K562 (cell line): ENCODE data around the gene NTRK3. TPM values are rescaled to one million over a fixed set of nuclear protein-coding genes. Genes with fewer than 3 reads are reported as not detected.

Experiments
- ATAC-seq: fragments of 200-7000 bp; cut with Tn5 transposase; 3 replicates; pipeline ENCODE4 v1.9.1; 2020; ENCODE audit warnings: moderate library complexity
- BruUV-seq: library from RNA; stranded (reverse); fragments of 400-500 nt; replicated peaks from 2 replicates; lab custom pipeline; 2021; lab: Mats Ljungman, UMichigan
- CTCF ChIA-PET: fragments of 300-600 bp; formaldehyde crosslinking; extraction: SDS; loops from one replicate; lab custom pipeline; 2021; ENCODE audit warnings: low intra/inter-chr PET ratio; lab: Yijun Ruan, JAX
- POLR2A ChIA-PET: fragments of 300-600, 350-650 bp; sonication (Branson Sonifier 250); formaldehyde crosslinking; extraction: SDS; loops from one replicate; lab custom pipeline; 2021; ENCODE audit warnings: antibody characterized with exemption, inconsistent platforms; lab: Yijun Ruan, JAX
- DNase-seq, 4 experiments: peaks; one replicate each; pipeline versions ENCODE4 v3.0.0 to v3.0.0-alpha.2; 2011 to 2018; ENCODE audit warnings: low spot score in 3 of 4, mixed read lengths in 3 of 4; ENCODE audit errors: extremely low read depth in 1 of 4
- FAIRE-seq: peaks from 2 replicates; lab custom pipeline; 2011; peaks lifted over from hg19 to GRCh38; lab: Jason Lieb, UNC
- H2AFZ ChIP-seq: 2 replicates; pipeline ENCODE4 v1.6.0; 2011; ENCODE audit warnings: low read depth, low read length, control low read depth, inconsistent platforms
- H3K27ac ChIP-seq: fragments of 200-600 bp; 3 replicates; pipeline ENCODE4 v1.8.0; 2011; ENCODE audit warnings: low read depth, mild to moderate bottlenecking, control low read depth, inconsistent platforms, low read length, moderate library complexity, mixed read lengths; ENCODE audit errors: extremely low read depth
- H3K27me3 ChIP-seq, 2 experiments: fragments of 300-600 bp in 1 of 2; 2 replicates in 1 of 2; 3 replicates in 1 of 2; pipeline versions ENCODE4 v1.6.0 to v1.8.0; 2011; ENCODE audit warnings: inconsistent platforms in 2 of 2, low read length in 2 of 2, mild to moderate bottlenecking in 1 of 2, mixed read lengths in 1 of 2, moderate library complexity in 1 of 2; ENCODE audit not compliant: control insufficient read depth in 2 of 2, insufficient read depth in 2 of 2
- H3K36me3 ChIP-seq: fragments of 300-600 bp; 3 replicates; pipeline ENCODE4 v1.8.0; 2011; ENCODE audit warnings: mild to moderate bottlenecking, low read length, inconsistent platforms; ENCODE audit not compliant: control insufficient read depth, insufficient read depth
- H3K4me1 ChIP-seq, 2 experiments: fragments of 200-600 bp in 1 of 2; replicated peaks in 1 of 2; 2 replicates in 1 of 2; 3 replicates in 1 of 2; pipeline versions ENCODE4 v1.5.1 to v1.8.0; 2011; ENCODE audit warnings: inconsistent platforms in 2 of 2, low read length in 2 of 2, mild to moderate bottlenecking in 1 of 2, mixed read lengths in 1 of 2, moderate library complexity in 1 of 2; ENCODE audit not compliant: control insufficient read depth in 2 of 2, insufficient read depth in 2 of 2
- H3K4me2 ChIP-seq: 2 replicates; pipeline ENCODE4 v1.6.1; 2011; ENCODE audit warnings: low read length, control low read depth, inconsistent platforms, mixed read lengths; ENCODE audit not compliant: insufficient read depth
- H3K4me3 ChIP-seq: fragments of 200-600 bp; sonication (generic), shearing (Covaris generic); 2 replicates; pipeline ENCODE4 v1.5.1; 2016; ENCODE audit warnings: control low read depth, inconsistent platforms
- H3K79me2 ChIP-seq: fragments of 200-600 bp; 3 replicates; pipeline ENCODE4 v1.8.0; 2011; ENCODE audit warnings: low read length, inconsistent platforms; ENCODE audit not compliant: control insufficient read depth, insufficient read depth
- H3K9ac ChIP-seq, 2 experiments: 2 replicates each; pipeline versions ENCODE4 v1.6.0 to v1.6.1; 2011; ENCODE audit warnings: low read depth in 2 of 2, low read length in 2 of 2, control low read depth in 1 of 2, inconsistent platforms in 1 of 2, mild to moderate bottlenecking in 1 of 2, mixed read lengths in 1 of 2; ENCODE audit not compliant: insufficient read depth in 1 of 2
- H3K9me1 ChIP-seq: one replicate; pipeline ENCODE4 v1.6.0; 2011; ENCODE audit warnings: inconsistent platforms, mild to moderate bottlenecking, low read length, moderate library complexity; ENCODE audit not compliant: control insufficient read depth, insufficient read depth
- H3K9me3 ChIP-seq: replicated peaks from 2 replicates; pipeline ENCODE4 v1.5.1; 2011; ENCODE audit warnings: low read depth, low read length, inconsistent platforms; ENCODE audit not compliant: control insufficient read depth, insufficient read depth
- H4K20me1 ChIP-seq: replicated peaks from 2 replicates; pipeline ENCODE4 v1.6.1; 2011; ENCODE audit warnings: low read length, inconsistent platforms, mixed read lengths; ENCODE audit not compliant: control insufficient read depth, insufficient read depth
- CREB1 ChIP-seq, 2 experiments: sonication (generic) in 1 of 2; formaldehyde crosslinking in 1 of 2; IDR thresholded peaks; 2 replicates each; pipeline versions ENCODE4 v1.6.1 to v1.8.0; 2012 to 2022; ENCODE audit warnings: inconsistent platforms in 1 of 2, mild to moderate bottlenecking in 1 of 2, missing genetic modification reagents in 1 of 2, moderate library complexity in 1 of 2
- HBP1 ChIP-seq: fragments of 450-650 bp; formaldehyde crosslinking; IDR thresholded peaks from 2 replicates; pipeline ENCODE4 v1.4.0; 2022; ENCODE audit warnings: missing genetic modification characterization
- MAZ ChIP-seq, 2 experiments: fragments of 450-650 bp in 1 of 2; sonication (generic) in 1 of 2; formaldehyde crosslinking; IDR thresholded peaks in 1 of 2; conservative IDR thresholded peaks in 1 of 2; 2 replicates each; pipeline versions ENCODE4 v1.4.0 to v1.5.0; 2020; ENCODE audit warnings: mild to moderate bottlenecking in 1 of 2, missing genetic modification reagents in 1 of 2
- MBD2 ChIP-seq: sonication (generic); IDR thresholded peaks from 2 replicates; pipeline ENCODE4 v1.6.1; 2016; ENCODE audit warnings: low read depth, borderline replicate concordance
- PURB ChIP-seq: sonication (generic); formaldehyde crosslinking; IDR thresholded peaks from 2 replicates; pipeline ENCODE4 v1.9.0; 2021; ENCODE audit warnings: low read depth, mild to moderate bottlenecking, missing genetic modification reagents
- RUNX1 ChIP-seq: sonication (generic); IDR thresholded peaks from 2 replicates; pipeline ENCODE4 v1.6.1; 2016; ENCODE audit warnings: antibody characterized with exemption, low read depth
- SRSF9 ChIP-seq: fragments of 200-400 bp; formaldehyde crosslinking; IDR thresholded peaks from 2 replicates; pipeline ENCODE4 v1.6.1; 2017; ENCODE audit warnings: low read depth, low read length, borderline replicate concordance
- ZBTB2 ChIP-seq: fragments of 450-650 bp; IDR thresholded peaks from 2 replicates; pipeline ENCODE4 v1.6.1; 2016; ENCODE audit warnings: antibody characterized with exemption
- ZNF124 ChIP-seq: sonication (generic); formaldehyde crosslinking; IDR thresholded peaks from 2 replicates; pipeline ENCODE4 v1.8.1; 2022; ENCODE audit warnings: missing genetic modification reagents
- ZNF184 ChIP-seq: sonication (generic); formaldehyde crosslinking; IDR thresholded peaks from 2 replicates; pipeline ENCODE4 v1.5.0; 2020; ENCODE audit warnings: missing genetic modification reagents
- ZNF445 ChIP-seq: fragments of 250-450 bp; sonication (Bioruptor Pico); IDR thresholded peaks from 2 replicates; pipeline ENCODE4 v1.4.0; 2020; ENCODE audit warnings: low read depth, mild to moderate bottlenecking, moderate library complexity
- ZNF586 ChIP-seq: fragments of 450-650 bp; formaldehyde crosslinking; conservative IDR thresholded peaks from 2 replicates; pipeline ENCODE4 v1.4.0; 2020; ENCODE audit warnings: mild to moderate bottlenecking, moderate library complexity
- WGBS: fragments of 100-300 bp; shearing (Covaris generic); methylation state at CpG from one replicate; pipeline ENCODE4 v1.1.6; 2016; ENCODE audit warnings: low coverage, mixed read lengths; ENCODE audit not compliant: insufficient coverage; ENCODE audit errors: missing lambda C conversion rate; 5-methylcytosine and 5-hydroxymethylcytosine counted together
- in situ Hi-C: fragments of 300-500 bp; cut with MboI; formaldehyde crosslinking; loops from 4 replicates; pipeline ENCODE4 v1.15.0; 2018; ENCODE audit warnings: inconsistent platforms, mixed read lengths
- intact Hi-C: fragments of 100-400 bp; cut with micrococcal nuclease; formaldehyde crosslinking; loops from 2 replicates; pipeline ENCODE4 v1.14.2; 2022
- polyA plus RNA-seq, 8 experiments: library from polyadenylated mRNA; depleted of rRNA in 4 of 8; stranded (reverse) in 5 of 8; unstranded in 3 of 8; fragments of >200 nt; fragmentation: Nextera tagmentation in 2 of 8; fragmentation: Illumina TruSeq in 1 of 8; extraction: Ambion mirVana in 2 of 8; extraction: Trizol in 1 of 8; gene quantifications; 2 replicates each; pipeline versions ENCODE4 v1.2.1 to v1.2.3, GENCODE V29; 2011 to 2014; ENCODE audit warnings: inconsistent platforms in 1 of 8, missing spikeins in 1 of 8
- total RNA-seq, 7 experiments: library from RNA; depleted of rRNA in 6 of 7; stranded (reverse); fragments of >200 nt in 6 of 7; fragmentation: Illumina TruSeq in 2 of 7; extraction: Trizol in 2 of 7; gene quantifications; 2 replicates each; pipeline versions ENCODE4 v1.2.1 to v1.2.3, GENCODE V29; 2011 to 2021; ENCODE audit warnings: low replicate concordance in 1 of 7
- TF ChIP-seq, protein P1 (sequence below), 3 experiments: IDR thresholded peaks in 2 of 3; conservative IDR thresholded peaks in 1 of 3; 2 replicates each; pipeline ENCODE4 v1.5.1; 2011 to 2012; ENCODE audit warnings: low read length in 3 of 3, mild to moderate bottlenecking in 3 of 3, control low read depth in 2 of 3, improper control_type of control experiment in 1 of 3, inconsistent platforms in 1 of 3, low read depth in 1 of 3, mixed read lengths in 1 of 3, moderate library complexity in 1 of 3; ENCODE audit not compliant: insufficient read depth in 2 of 3

NTRK3 gene
- total and polyA plus RNA-seq, 9 of the 15 experiments (the other 6 are each of a cell fraction or from before 2014, with no cell fraction given) = 0.11 to 0.13 TPM; not detected in 7

DNA sequence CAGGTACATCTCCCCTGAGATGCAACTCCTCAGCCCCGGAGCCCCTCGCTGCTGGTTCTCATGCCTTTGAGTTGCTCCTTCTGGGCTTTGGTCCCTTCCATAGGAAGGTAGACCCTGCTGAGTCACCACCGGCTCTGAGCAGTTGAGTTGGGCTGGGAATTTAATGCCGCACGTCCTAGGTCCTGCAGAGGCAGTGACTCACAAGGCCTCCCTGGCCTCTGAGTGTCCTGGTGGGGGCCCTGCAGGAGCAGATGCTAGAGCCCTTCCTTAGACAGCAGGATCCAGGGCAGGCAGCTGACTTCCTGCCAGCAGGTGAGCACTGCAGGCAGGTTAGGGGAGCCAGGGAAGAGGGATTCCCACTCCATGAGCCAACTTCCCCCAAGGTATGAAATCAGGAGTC is 5.5 kb upstream of the NTRK3 start (continued):
- TF ChIP-seq ZNF445 (CRISPR knock-in tag) = no peak
- no peak for TF ChIP-seq RUNX1
- TF ChIP-seq MBD2 = no peak
- TF ChIP-seq ZNF184 = no peak
- no peak for TF ChIP-seq HBP1 (CRISPR knock-in tag)
- TF ChIP-seq ZBTB2 = no peak
- no peak for TF ChIP-seq CREB1 (IDR thresholded peaks at IDR 0.05)
- no peak for TF ChIP-seq CREB1 (CRISPR knock-in tag; IDR thresholded peaks at IDR 0.05)
- TF ChIP-seq, all 486 proteins: peak for 0

- in situ Hi-C loops = no loop called here
- no peak overlapping the region for H3K27ac ChIP-seq
- H3K4me2 ChIP-seq = no peak overlapping the region
- H3K9me1 ChIP-seq = no peaks in the 10 kb centered on the region
- no peak overlapping the region for H3K9ac ChIP-seq
- WGBS = 1% methylated on average over 9 of the region's 17 CpGs
- H3K4me1 ChIP-seq = no peaks in the 10 kb centered on the region; a peak in 1 of 5 replicates
- H2AFZ ChIP-seq = no peak overlapping the region
- no peak for FAIRE-seq
- BruUV-seq = no TSS peak
- H3K4me3 ChIP-seq = no peak overlapping the region
- peaks cover 2 to 29% of the 10 kb centered on the region in 2 experiments; a peak in 2 of 5 replicates for H3K27me3 ChIP-seq
- ChIA-PET POLR2A (no interaction called here), CTCF (no interaction called here)
- no peaks in the 10 kb centered on the region for H3K9me3 ChIP-seq
- H3K79me2 ChIP-seq = no peaks in the 10 kb centered on the region
- ATAC-seq = peak; percentile 75
- intact Hi-C loops = no loop called here
- 0 out of 2 replicates have a peak, but pooled peaks cover 2% of the 10 kb centered on the region for H4K20me1 ChIP-seq
- no peaks in the 10 kb centered on the region for H3K36me3 ChIP-seq
- DNase-seq = peak; percentile 16 to 44 (median 28)
- TF ChIP-seq MAZ (CRISPR knock-in tag; conservative IDR thresholded peaks at IDR 0.05 in 1 of 2, IDR thresholded peaks at IDR 0.05 in 1 of 2) (no peak), ZNF586 (CRISPR knock-in tag) (no peak), SRSF9 (no peak), ZNF124 (CRISPR knock-in tag) (no peak), PURB (CRISPR knock-in tag) (no peak)
- TF ChIP-seq, protein P1, sequence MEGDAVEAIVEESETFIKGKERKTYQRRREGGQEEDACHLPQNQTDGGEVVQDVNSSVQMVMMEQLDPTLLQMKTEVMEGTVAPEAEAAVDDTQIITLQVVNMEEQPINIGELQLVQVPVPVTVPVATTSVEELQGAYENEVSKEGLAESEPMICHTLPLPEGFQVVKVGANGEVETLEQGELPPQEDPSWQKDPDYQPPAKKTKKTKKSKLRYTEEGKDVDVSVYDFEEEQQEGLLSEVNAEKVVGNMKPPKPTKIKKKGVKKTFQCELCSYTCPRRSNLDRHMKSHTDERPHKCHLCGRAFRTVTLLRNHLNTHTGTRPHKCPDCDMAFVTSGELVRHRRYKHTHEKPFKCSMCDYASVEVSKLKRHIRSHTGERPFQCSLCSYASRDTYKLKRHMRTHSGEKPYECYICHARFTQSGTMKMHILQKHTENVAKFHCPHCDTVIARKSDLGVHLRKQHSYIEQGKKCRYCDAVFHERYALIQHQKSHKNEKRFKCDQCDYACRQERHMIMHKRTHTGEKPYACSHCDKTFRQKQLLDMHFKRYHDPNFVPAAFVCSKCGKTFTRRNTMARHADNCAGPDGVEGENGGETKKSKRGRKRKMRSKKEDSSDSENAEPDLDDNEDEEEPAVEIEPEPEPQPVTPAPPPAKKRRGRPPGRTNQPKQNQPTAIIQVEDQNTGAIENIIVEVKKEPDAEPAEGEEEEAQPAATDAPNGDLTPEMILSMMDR (IDR thresholded peaks at IDR 0.05 in 2 of 3, conservative IDR thresholded peaks at IDR 0.05 in 1 of 3; ENCODE audit: insufficient read depth in 2 of 3, low read depth in 1 of 3, low read length in 3 of 3) = peak; percentile 22 to 40 (median 30); a peak in 4 of 6 replicates
Measured at GRCh38 chr15:88258093-88258641, 1.6 kb upstream of the NTRK3 start.
